B cell (primary cell): ENCODE results near the gene EBPL. TPM values are rescaled to one million over a fixed set of nuclear protein-coding genes. Genes with fewer than 3 reads are reported as not detected.

ENCODE experiments used
- ATAC-seq: fragments of 200-7000 bp; cut with Tn5 transposase; one replicate; pipeline ENCODE4 v1.10.0; 2021; ENCODE audit warnings: low read depth, mild to moderate bottlenecking, moderate number of reproducible peaks, moderate library complexity
- CTCF ChIA-PET: fragments of 350-600 bp; sonication (Branson Sonifier 250); formaldehyde crosslinking; loops from one replicate; lab custom pipeline; 2021; ENCODE audit warnings: antibody characterized with exemption, inconsistent platforms; lab: Charles Lee
- POLR2A ChIA-PET: fragments of 350-600 bp; sonication (Branson Sonifier 250); formaldehyde crosslinking; loops from one replicate; lab custom pipeline; 2021; ENCODE audit warnings: antibody characterized with exemption; lab: Charles Lee
- DNase-seq: peaks from one replicate; pipeline ENCODE4 v3.0.0; 2013
- H2AFZ ChIP-seq: 2 replicates; pipeline ENCODE4 v1.6.1; 2012; ENCODE audit warnings: mild to moderate bottlenecking, low read depth, low read length; ENCODE audit not compliant: insufficient read depth, poor library complexity, severe bottlenecking
- H3K27ac ChIP-seq, 2 donors: 1 replicate in 1 of 2; 2 replicates in 1 of 2; pipeline ENCODE4 v1.5.1; 2012 to 2013; ENCODE audit warnings: low read length in 2 of 2, mild to moderate bottlenecking in 2 of 2, moderate library complexity in 1 of 2
- H3K27me3 ChIP-seq, 4 experiments: fragments of 200-600 bp in 1 of 4; sonication (generic) in 1 of 4; replicated peaks in 1 of 4; 1 replicate in 2 of 4; 2 replicates in 2 of 4; pipeline versions ENCODE4 v1.6.1 to v1.7.0; 2013 to 2016; ENCODE audit warnings: low read length in 3 of 4, mild to moderate bottlenecking in 2 of 4, mixed read lengths in 1 of 4, moderate library complexity in 1 of 4; ENCODE audit not compliant: insufficient read depth in 4 of 4, control insufficient read depth in 3 of 4; ENCODE audit errors: control extremely low read depth in 1 of 4
- H3K36me3 ChIP-seq, 2 experiments: replicated peaks in 1 of 2; 1 replicate in 1 of 2; 2 replicates in 1 of 2; pipeline versions ENCODE4 v1.6.1 to v1.7.1; 2013; ENCODE audit warnings: low read length in 1 of 2; ENCODE audit not compliant: insufficient read depth in 2 of 2, control insufficient read depth in 1 of 2; ENCODE audit errors: control extremely low read depth in 1 of 2, extremely low read depth in 1 of 2
- H3K4me1 ChIP-seq, 2 donors: fragments of 200-600 bp in 1 of 2; sonication (generic) in 1 of 2; 1 replicate in 1 of 2; 2 replicates in 1 of 2; pipeline versions ENCODE4 v1.5.1 to v1.6.1; 2013 to 2017; ENCODE audit warnings: low read length in 2 of 2; ENCODE audit not compliant: control insufficient read depth in 2 of 2, insufficient read depth in 2 of 2
- H3K4me2 ChIP-seq: replicated peaks from 2 replicates; pipeline ENCODE3; 2012; ENCODE audit warnings: mild to moderate bottlenecking, low read depth, low read length; ENCODE audit not compliant: poor library complexity, severe bottlenecking
- H3K4me3 ChIP-seq, 5 experiments: fragments of 200-600 bp in 1 of 5; sonication (generic) in 1 of 5; 1 replicate in 3 of 5; 2 replicates in 2 of 5; pipeline versions ENCODE4 v1.5.1 to v1.7.0; 2011 to 2016; ENCODE audit warnings: low read length in 4 of 5, mild to moderate bottlenecking in 4 of 5, low read depth in 2 of 5, control low read depth in 1 of 5, moderate library complexity in 1 of 5; ENCODE audit not compliant: insufficient read depth in 1 of 5; ENCODE audit errors: control extremely low read depth in 1 of 5, extremely low read depth in 1 of 5
- H3K79me2 ChIP-seq: fragments of 200-600 bp; sonication (generic); one replicate; pipeline ENCODE4 v1.6.0; 2016; ENCODE audit warnings: low read length; ENCODE audit not compliant: control insufficient read depth, insufficient read depth
- H3K9ac ChIP-seq: fragments of 200-600 bp; sonication (generic); 2 replicates; pipeline ENCODE4 v1.6.1; 2017; ENCODE audit warnings: mild to moderate bottlenecking, low read length, moderate library complexity
- H3K9me3 ChIP-seq, 3 donors: one replicate each; pipeline versions ENCODE4 v1.6.1 to v1.7.1; 2013; ENCODE audit warnings: low read length in 2 of 3; ENCODE audit not compliant: control insufficient read depth in 2 of 3, insufficient read depth in 1 of 3; ENCODE audit errors: control extremely low read depth in 1 of 3
- H4K20me1 ChIP-seq: 2 replicates; pipeline ENCODE4 v1.6.0; 2012; ENCODE audit warnings: mild to moderate bottlenecking, low read length; ENCODE audit not compliant: insufficient read depth, control insufficient read depth, poor library complexity, severe bottlenecking
- H3K27ac Mint-ChIP-seq: one replicate; pipeline ENCODE4 v1.8.0; 2021; ENCODE audit warnings: mixed read lengths
- H3K27me3 Mint-ChIP-seq: one replicate; pipeline ENCODE4 v1.8.0; 2021; ENCODE audit warnings: mixed read lengths
- H3K4me1 Mint-ChIP-seq: one replicate; pipeline ENCODE4 v1.8.0; 2021; ENCODE audit warnings: mixed read lengths
- H3K4me3 Mint-ChIP-seq: one replicate; pipeline ENCODE4 v1.8.0; 2021; ENCODE audit warnings: mixed read lengths
- H3K9me3 Mint-ChIP-seq: one replicate; pipeline ENCODE4 v1.8.0; 2022; ENCODE audit warnings: mixed read lengths; ENCODE audit not compliant: insufficient read depth
- EZH2 ChIP-seq: IDR thresholded peaks from 2 replicates; pipeline ENCODE4 v1.6.1; 2012; ENCODE audit warnings: borderline replicate concordance, low read depth, mild to moderate bottlenecking, moderate library complexity, low read length; ENCODE audit not compliant: insufficient read depth, poor library complexity, severe bottlenecking
- WGBS: methylation state at CpG from one replicate; pipeline ENCODE4 v1.1.5; 2013; ENCODE audit warnings: missing lambda C conversion rate; ENCODE audit not compliant: insufficient coverage; 5-methylcytosine and 5-hydroxymethylcytosine counted together
- intact Hi-C: fragments of 100-400 bp; cut with micrococcal nuclease; formaldehyde crosslinking; loops from one replicate; pipeline ENCODE4 v1.10.0; 2022
- polyA plus RNA-seq: library from polyadenylated mRNA; depleted of rRNA; stranded (reverse); fragments of >200 nt; gene quantifications from 2 replicates; pipeline ENCODE4 v1.2.3, GENCODE V29; 2012
- total RNA-seq, 2 donors: library from RNA; stranded (reverse); fragments of 120-200 nt in 1 of 2; gene quantifications; 1 replicate in 1 of 2; 2 replicates in 1 of 2; pipeline versions ENCODE4 v1.2.3 to v1.2.4, GENCODE V29; 2013 to 2022
- TF ChIP-seq, protein P1 (sequence below): fragments of 200-600 bp; IDR thresholded peaks from one replicate; pipeline ENCODE4 v1.8.0; 2022; ENCODE audit warnings: antibody characterized with exemption, mild to moderate bottlenecking

EBPL gene
- total and polyA plus RNA-seq, 2 donors (not counting 1 experiment from before 2014, with no cell fraction given): 16.0 to 20.1 TPM

DNA sequence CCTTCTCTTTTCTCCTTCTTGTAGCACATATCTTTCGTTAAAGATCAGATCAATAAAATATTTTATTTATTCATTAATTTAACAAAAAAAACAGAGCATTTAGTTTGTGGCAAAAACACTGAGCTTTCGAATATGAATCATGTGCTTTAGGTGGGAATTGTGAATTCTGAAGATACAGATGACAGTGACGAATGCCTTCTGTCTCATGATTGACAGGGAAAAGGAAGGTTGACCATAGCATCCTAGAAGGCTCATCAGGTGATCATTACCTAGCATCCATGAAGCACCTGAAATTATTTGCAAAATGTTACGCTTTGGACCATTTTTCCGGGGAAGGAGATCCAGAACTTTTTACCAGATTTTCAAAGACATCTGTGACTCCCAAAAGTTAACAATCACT lies 59.1 kb downstream of the EBPL start:
- Histone ChIP-seq H3K79me2 (peaks cover 42% of the 10 kb centered on the region), H4K20me1 (peaks cover 8% of the 10 kb centered on the region), H3K4me3 (no peak overlapping the region), H3K27me3 (no peaks in the 10 kb centered on the region), H3K27ac (no peak overlapping the region), H3K4me1 (peaks cover 30 to 40% of the 10 kb centered on the region in 2 donors), H3K9me3 (peaks cover 0 to 9% (median 0%) of the 10 kb centered on the region in 3 donors), H3K9ac (no peak overlapping the region), H3K4me2 (no peak overlapping the region), H2AFZ (no peak overlapping the region), H3K36me3 (peaks cover 7 to 11% of the 10 kb centered on the region in 2 experiments)
- WGBS: 80% methylated on average over 1 of the region's 5 CpGs
- ChIA-PET CTCF (no interaction called here), POLR2A (no interaction called here)
- Mint-ChIP-seq H3K4me1 (peaks cover 78% of the 10 kb centered on the region), H3K27ac (no peak overlapping the region), H3K27me3 (no peaks in the 10 kb centered on the region), H3K9me3 (no peaks in the 10 kb centered on the region), H3K4me3 (no peak overlapping the region)
- intact Hi-C loops: no loop called here
- TF ChIP-seq EZH2: no peak
- TF ChIP-seq, protein P1, sequence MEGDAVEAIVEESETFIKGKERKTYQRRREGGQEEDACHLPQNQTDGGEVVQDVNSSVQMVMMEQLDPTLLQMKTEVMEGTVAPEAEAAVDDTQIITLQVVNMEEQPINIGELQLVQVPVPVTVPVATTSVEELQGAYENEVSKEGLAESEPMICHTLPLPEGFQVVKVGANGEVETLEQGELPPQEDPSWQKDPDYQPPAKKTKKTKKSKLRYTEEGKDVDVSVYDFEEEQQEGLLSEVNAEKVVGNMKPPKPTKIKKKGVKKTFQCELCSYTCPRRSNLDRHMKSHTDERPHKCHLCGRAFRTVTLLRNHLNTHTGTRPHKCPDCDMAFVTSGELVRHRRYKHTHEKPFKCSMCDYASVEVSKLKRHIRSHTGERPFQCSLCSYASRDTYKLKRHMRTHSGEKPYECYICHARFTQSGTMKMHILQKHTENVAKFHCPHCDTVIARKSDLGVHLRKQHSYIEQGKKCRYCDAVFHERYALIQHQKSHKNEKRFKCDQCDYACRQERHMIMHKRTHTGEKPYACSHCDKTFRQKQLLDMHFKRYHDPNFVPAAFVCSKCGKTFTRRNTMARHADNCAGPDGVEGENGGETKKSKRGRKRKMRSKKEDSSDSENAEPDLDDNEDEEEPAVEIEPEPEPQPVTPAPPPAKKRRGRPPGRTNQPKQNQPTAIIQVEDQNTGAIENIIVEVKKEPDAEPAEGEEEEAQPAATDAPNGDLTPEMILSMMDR: no peak
- ATAC-seq (no peak), DNase-seq (no peak)

DNA sequence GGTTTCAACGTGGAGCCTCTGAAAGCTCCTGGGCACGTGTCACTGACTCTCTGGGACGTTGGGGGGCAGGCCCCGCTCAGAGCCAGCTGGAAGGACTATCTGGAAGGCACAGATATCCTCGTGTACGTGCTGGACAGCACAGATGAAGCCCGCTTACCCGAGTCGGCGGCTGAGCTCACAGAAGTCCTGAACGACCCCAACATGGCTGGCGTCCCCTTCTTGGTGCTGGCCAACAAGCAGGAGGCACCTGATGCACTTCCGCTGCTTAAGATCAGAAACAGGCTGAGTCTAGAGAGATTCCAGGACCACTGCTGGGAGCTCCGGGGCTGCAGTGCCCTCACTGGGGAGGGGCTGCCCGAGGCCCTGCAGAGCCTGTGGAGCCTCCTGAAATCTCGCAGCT lies 60.7 kb downstream of the EBPL start:
- no peak overlapping the region for H3K4me2 ChIP-seq
- no peak overlapping the region for H3K4me3 ChIP-seq
- CTCF ChIA-PET: interaction anchor here (1.5 kb wide), 1 partner anchor 24 kb away, joined by 5 read pairs; no protein-coding TSS in a partner anchor
- no peak for DNase-seq
- H3K9me3 ChIP-seq: peaks cover 0 to 9% (median 0%) of the 10 kb centered on the region in 3 donors
- H3K27me3 Mint-ChIP-seq: no peaks in the 10 kb centered on the region
- H3K79me2 ChIP-seq: peaks cover 44% of the 10 kb centered on the region
- intact Hi-C loops: no loop called here
- no peak overlapping the region for H3K4me3 Mint-ChIP-seq
- H3K27ac Mint-ChIP-seq: peak overlapping the region; percentile 65
- ATAC-seq: no peak
- no peak overlapping the region for H3K9ac ChIP-seq
- H3K9me3 Mint-ChIP-seq: no peaks in the 10 kb centered on the region
- H3K4me1 ChIP-seq: peaks cover 25 to 31% of the 10 kb centered on the region in 2 donors
- POLR2A ChIA-PET: interaction anchor here (0.6 to 1.3 kb wide), 2 partner anchors 12 to 17 kb away, joined by 3 to 4 read pairs; no protein-coding TSS in a partner anchor
- TF ChIP-seq, protein P1: no peak
- no peak for TF ChIP-seq EZH2
- H3K27ac ChIP-seq: no peak overlapping the region
- peaks cover 8% of the 10 kb centered on the region for H4K20me1 ChIP-seq
- peaks cover 67% of the 10 kb centered on the region for H3K4me1 Mint-ChIP-seq
- H3K27me3 ChIP-seq: no peaks in the 10 kb centered on the region
- WGBS: 98% methylated on average over 16 of the region's 16 CpGs
- H3K36me3 ChIP-seq: peaks cover 7 to 11% of the 10 kb centered on the region in 2 experiments
- H2AFZ ChIP-seq: no peak overlapping the region
